Panc1 (cell line): Measurements from ENCODE around the gene EML1. TPM values are rescaled to one million over a fixed set of nuclear protein-coding genes. Genes with fewer than 3 reads are reported as not detected.

Source experiments
- ATAC-seq: fragments of 200-7000 bp; cut with Tn5 transposase; 2 replicates; pipeline ENCODE4 v1.9.1; 2020; ENCODE audit warnings: mild to moderate bottlenecking, moderate library complexity
- BruUV-seq: library from RNA; stranded (reverse); fragments of 400-500 nt; replicated peaks from 2 replicates; lab custom pipeline; 2021; lab: Mats Ljungman, UMichigan
- CTCF ChIA-PET: fragments of 300-600 bp; sonication (Branson Sonifier 250); formaldehyde crosslinking; loops from one replicate; lab custom pipeline; 2022; ENCODE audit warnings: antibody characterized with exemption; lab: Charles Lee
- POLR2A ChIA-PET: fragments of 300-600 bp; sonication (Branson Sonifier 250); formaldehyde crosslinking; loops from one replicate; lab custom pipeline; 2022; ENCODE audit warnings: antibody characterized with exemption; lab: Charles Lee
- DNase-seq: peaks from one replicate; pipeline ENCODE4 v3.0.0-alpha.2; 2010; ENCODE audit warnings: low read depth, low spot score
- H3K27ac ChIP-seq: 2 replicates; pipeline ENCODE4 v1.5.1; 2011; ENCODE audit warnings: mild to moderate bottlenecking, low read length, inconsistent platforms
- H3K27me3 ChIP-seq: fragments of 200-500 bp; sonication (Bioruptor generic); 2 replicates; pipeline ENCODE4 v1.6.0; 2014; ENCODE audit warnings: low read length, inconsistent platforms; ENCODE audit not compliant: control insufficient read depth, insufficient read depth
- H3K36me3 ChIP-seq: fragments of 200-500 bp; sonication (Bioruptor generic); 2 replicates; pipeline ENCODE4 v1.5.1; 2014; ENCODE audit warnings: inconsistent platforms, mild to moderate bottlenecking, low read length, moderate library complexity; ENCODE audit not compliant: control insufficient read depth, insufficient read depth
- H3K4me1 ChIP-seq: 2 replicates; pipeline ENCODE4 v1.5.1; 2011; ENCODE audit warnings: inconsistent platforms, mild to moderate bottlenecking, low read length, moderate library complexity; ENCODE audit not compliant: control insufficient read depth, insufficient read depth
- H3K4me3 ChIP-seq, 2 experiments: 2 replicates each; pipeline ENCODE4 v1.5.1; 2011 to 2012; ENCODE audit warnings: low read depth in 2 of 2, low read length in 2 of 2, mild to moderate bottlenecking in 2 of 2, inconsistent platforms in 1 of 2, moderate library complexity in 1 of 2
- H3K9me3 ChIP-seq: fragments of 200-500 bp; sonication (Bioruptor generic); 2 replicates; pipeline ENCODE4 v1.5.1; 2014; ENCODE audit warnings: low read depth, mild to moderate bottlenecking, inconsistent platforms, low read length, moderate library complexity; ENCODE audit not compliant: control insufficient read depth, insufficient read depth
- POLR2AphosphoS5 ChIP-seq: IDR thresholded peaks from 2 replicates; pipeline ENCODE4 v1.6.1; 2012; ENCODE audit warnings: mild to moderate bottlenecking, low read depth, low read length, moderate library complexity
- SIN3A ChIP-seq: IDR thresholded peaks from 2 replicates; pipeline ENCODE4 v1.6.1; 2012; ENCODE audit warnings: low read depth, mild to moderate bottlenecking, low read length, moderate library complexity, borderline replicate concordance; ENCODE audit not compliant: insufficient read depth
- TCF7L2 ChIP-seq: IDR thresholded peaks from 2 replicates; pipeline ENCODE4 v1.6.1; 2011; ENCODE audit warnings: mild to moderate bottlenecking, low read depth, low read length, inconsistent platforms
- in situ Hi-C: cut with HindIII; loops from 2 replicates; pipeline ENCODE4 v1.10.0; 2016; ENCODE audit warnings: low sequenced_read_pairs, low pct_unique_long_range_greater_than_20kb
- intact Hi-C: fragments of 100-400 bp; cut with micrococcal nuclease; formaldehyde crosslinking; loops from one replicate; pipeline ENCODE4 v1.10.0; 2022; ENCODE audit not compliant: unreplicated experiment
- total RNA-seq: library from RNA; stranded (reverse); gene quantifications from one replicate; pipeline ENCODE4 v1.2.1, GENCODE V29; 2021; ENCODE audit not compliant: unreplicated experiment
- TF ChIP-seq, protein P1 (sequence below), 2 experiments: IDR thresholded peaks; 2 replicates each; pipeline ENCODE4 v1.6.1; 2011 to 2012; ENCODE audit warnings: low read depth in 2 of 2, control low read depth in 1 of 2, low read length in 1 of 2, mild to moderate bottlenecking in 1 of 2, moderate library complexity in 1 of 2; ENCODE audit not compliant: insufficient read depth in 1 of 2
- TF ChIP-seq, protein P2 (sequence below): fragments of 450-650 bp; IDR thresholded peaks from 2 replicates; pipeline ENCODE4 v1.5.1; 2017; ENCODE audit warnings: mild to moderate bottlenecking

The EML1 gene
- total RNA-seq, 1 experiment from 2014 or later: 35.3 TPM

DNA sequence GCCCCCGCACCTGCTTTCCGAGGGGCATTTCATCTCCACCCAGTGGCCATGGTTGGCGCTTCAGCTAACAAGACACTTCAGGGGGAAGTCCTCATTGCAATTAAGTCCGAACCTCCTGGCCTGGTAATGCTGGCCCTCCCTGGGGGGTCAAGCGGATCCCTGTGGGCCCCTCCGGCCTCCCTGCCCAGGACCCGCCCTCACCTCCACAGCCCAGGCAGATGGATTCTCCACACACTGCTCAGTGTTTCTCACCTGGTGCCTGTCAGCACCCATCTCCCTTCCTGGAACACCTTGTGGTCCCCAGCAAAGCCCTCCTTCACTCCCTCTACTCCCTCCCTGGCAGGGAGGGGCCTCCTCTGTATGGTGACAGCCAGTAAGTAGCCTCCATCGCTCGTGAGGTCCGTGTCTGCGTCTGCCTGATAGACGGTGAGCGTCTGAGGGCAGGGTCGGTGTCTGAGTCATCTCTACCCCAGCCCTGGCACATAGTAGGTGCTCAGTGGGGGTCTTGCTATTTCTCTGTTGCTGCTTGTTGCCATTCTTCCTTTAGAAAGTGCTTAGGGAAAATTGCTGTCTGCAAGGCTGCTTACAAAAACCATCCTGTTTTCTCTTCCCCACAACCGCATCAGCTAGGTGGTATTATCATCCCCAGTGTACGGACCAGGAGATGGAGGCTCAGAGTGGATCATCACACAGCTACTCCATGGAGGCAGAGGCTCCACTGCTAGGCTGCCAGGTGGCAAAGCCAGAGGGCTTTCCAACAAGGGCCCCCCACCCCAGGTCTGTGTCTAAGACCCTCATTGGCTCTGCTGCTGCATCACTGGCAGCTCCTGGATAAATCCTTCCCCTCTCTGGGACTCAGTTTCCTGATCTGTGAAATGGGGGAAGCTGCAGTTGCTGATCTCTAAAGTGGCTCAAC is 39.7 kb upstream of the EML1 start:
- Histone ChIP-seq H3K4me1 (peaks cover 55% of the 10 kb centered on the region), H3K9me3 (no peaks in the 10 kb centered on the region), H3K27ac (no peak overlapping the region; the same call in 1 of the 2 replicates), H3K27me3 (no peaks in the 10 kb centered on the region), H3K36me3 (no peaks in the 10 kb centered on the region), H3K4me3 (no peak overlapping the region)
- no peak for DNase-seq
- ATAC-seq: no peak
- intact Hi-C loops: no loop called here
- CTCF ChIA-PET: no interaction called here
- TF ChIP-seq, protein P1, sequence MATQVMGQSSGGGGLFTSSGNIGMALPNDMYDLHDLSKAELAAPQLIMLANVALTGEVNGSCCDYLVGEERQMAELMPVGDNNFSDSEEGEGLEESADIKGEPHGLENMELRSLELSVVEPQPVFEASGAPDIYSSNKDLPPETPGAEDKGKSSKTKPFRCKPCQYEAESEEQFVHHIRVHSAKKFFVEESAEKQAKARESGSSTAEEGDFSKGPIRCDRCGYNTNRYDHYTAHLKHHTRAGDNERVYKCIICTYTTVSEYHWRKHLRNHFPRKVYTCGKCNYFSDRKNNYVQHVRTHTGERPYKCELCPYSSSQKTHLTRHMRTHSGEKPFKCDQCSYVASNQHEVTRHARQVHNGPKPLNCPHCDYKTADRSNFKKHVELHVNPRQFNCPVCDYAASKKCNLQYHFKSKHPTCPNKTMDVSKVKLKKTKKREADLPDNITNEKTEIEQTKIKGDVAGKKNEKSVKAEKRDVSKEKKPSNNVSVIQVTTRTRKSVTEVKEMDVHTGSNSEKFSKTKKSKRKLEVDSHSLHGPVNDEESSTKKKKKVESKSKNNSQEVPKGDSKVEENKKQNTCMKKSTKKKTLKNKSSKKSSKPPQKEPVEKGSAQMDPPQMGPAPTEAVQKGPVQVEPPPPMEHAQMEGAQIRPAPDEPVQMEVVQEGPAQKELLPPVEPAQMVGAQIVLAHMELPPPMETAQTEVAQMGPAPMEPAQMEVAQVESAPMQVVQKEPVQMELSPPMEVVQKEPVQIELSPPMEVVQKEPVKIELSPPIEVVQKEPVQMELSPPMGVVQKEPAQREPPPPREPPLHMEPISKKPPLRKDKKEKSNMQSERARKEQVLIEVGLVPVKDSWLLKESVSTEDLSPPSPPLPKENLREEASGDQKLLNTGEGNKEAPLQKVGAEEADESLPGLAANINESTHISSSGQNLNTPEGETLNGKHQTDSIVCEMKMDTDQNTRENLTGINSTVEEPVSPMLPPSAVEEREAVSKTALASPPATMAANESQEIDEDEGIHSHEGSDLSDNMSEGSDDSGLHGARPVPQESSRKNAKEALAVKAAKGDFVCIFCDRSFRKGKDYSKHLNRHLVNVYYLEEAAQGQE (IDR thresholded peaks at IDR 0.05; ENCODE audit: insufficient read depth in 1 of 2, low read depth in 2 of 2, low read length in 1 of 2): no peak
- TF ChIP-seq, protein P2, sequence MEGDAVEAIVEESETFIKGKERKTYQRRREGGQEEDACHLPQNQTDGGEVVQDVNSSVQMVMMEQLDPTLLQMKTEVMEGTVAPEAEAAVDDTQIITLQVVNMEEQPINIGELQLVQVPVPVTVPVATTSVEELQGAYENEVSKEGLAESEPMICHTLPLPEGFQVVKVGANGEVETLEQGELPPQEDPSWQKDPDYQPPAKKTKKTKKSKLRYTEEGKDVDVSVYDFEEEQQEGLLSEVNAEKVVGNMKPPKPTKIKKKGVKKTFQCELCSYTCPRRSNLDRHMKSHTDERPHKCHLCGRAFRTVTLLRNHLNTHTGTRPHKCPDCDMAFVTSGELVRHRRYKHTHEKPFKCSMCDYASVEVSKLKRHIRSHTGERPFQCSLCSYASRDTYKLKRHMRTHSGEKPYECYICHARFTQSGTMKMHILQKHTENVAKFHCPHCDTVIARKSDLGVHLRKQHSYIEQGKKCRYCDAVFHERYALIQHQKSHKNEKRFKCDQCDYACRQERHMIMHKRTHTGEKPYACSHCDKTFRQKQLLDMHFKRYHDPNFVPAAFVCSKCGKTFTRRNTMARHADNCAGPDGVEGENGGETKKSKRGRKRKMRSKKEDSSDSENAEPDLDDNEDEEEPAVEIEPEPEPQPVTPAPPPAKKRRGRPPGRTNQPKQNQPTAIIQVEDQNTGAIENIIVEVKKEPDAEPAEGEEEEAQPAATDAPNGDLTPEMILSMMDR: no peak
- no peak for TF ChIP-seq POLR2AphosphoS5
- TF ChIP-seq SIN3A: no peak
- no peak for TF ChIP-seq TCF7L2
- in situ Hi-C loops: no loop called here
- no TSS peak for BruUV-seq
- POLR2A ChIA-PET: no interaction called here

DNA sequence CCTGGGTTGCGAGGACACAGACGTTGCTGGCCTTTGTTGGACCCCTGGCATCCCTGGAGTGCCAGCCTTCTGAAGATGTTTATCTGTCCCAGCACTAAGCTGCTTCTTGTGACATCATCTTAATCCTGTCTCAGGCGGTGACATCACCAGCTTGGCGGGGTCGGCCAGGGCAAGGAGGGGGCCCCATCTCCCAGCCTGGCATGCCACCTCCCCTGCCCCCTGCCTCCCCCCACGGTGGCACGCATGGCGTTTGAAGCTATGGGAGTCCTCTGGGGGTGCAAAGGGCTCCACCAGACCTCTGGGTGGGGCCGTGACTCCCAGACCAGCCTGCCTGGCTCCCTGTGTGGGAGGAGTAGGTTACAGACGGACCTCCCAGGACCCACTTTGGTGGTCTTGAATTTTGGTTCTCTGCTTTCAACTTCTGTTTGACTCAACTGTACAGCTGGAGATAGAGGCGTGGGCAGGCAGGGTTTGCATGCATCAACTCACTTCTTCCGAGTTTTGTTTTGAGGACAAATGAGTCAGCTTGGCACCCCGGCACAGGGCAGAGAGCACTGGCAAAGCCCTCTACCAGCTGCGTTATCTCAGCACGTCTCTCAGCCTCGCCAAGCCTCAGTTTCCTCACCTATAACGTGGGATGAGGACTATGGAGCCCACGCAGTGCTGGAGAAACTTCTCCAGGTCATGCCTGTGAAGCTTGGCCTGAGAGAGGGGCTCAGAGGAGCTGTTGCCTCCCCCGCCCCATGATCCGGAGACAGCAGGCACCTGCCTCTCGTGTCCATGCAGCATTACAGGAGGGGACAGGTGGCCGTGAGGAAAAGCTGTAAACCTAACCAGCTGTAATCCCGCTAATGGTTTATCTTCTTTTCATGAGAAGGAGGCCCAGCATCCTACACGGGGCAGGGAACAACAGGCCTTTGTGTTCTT is 38.8 kb upstream of the EML1 start:
- ChIA-PET CTCF (no interaction called here), POLR2A (interaction anchor here (0.7 to 1.3 kb wide), 2 partner anchors 39 to 268 kb away, joined by 3 to 4 read pairs; partner anchors contain the start of gene EML1)
- no peak overlapping the region for H3K4me3 ChIP-seq
- peak overlapping the region; percentile 51; the same call in 1 of the 2 replicates for H3K27ac ChIP-seq
- ATAC-seq (no peak), DNase-seq (no peak)
- H3K27me3 ChIP-seq: no peaks in the 10 kb centered on the region
- in situ Hi-C loops (no loop called here), intact Hi-C loops (no loop called here)
- no peaks in the 10 kb centered on the region for H3K36me3 ChIP-seq
- BruUV-seq: no TSS peak
- H3K4me1 ChIP-seq: peaks cover 64% of the 10 kb centered on the region
- H3K9me3 ChIP-seq: no peaks in the 10 kb centered on the region
- TF ChIP-seq, protein P1 (IDR thresholded peaks at IDR 0.05; ENCODE audit: insufficient read depth in 1 of 2, low read depth in 2 of 2, low read length in 1 of 2): no peak
- TF ChIP-seq SIN3A: no peak
- TF ChIP-seq TCF7L2: no peak
- no peak for TF ChIP-seq POLR2AphosphoS5
- TF ChIP-seq, protein P2: no peak
